ENCODE measurements around the gene LPIN3. TPM values are rescaled to one million over a fixed set of nuclear protein-coding genes. Genes with fewer than 3 reads are reported as not detected.

LPIN3 gene
- total and polyA plus RNA-seq, 2 of the 4 experiments (the other 2 are of a cell fraction) = 2.3 to 8.3 TPM

DNA sequence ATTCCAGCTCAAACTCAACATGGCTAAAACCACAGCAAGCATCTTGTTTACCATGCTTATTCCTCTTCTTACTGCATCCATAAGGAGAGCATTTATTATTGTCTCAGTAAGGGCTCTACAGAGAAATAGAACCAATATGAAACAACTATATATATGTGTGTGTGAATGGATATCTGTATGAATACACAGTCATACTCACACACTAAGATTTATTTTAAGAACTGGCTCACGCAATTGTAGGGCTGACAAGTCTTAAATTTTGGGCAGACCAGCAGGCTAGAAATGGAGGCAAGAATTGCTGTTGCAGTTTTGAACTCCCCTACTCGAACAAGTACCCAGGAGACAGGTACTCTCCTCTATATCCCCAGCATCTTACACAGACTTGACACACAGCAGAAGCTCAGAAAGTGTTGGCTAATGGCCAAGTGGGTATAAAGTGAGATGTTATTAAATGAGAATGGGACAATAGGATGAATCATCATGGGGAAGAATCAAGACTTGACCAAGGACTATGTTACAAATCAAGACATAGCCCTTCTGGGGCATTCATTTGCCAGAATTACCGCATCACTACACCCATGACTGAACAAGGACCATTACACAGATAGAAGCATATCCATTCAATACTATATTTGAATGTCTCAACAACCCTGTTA is 36.1 kb upstream of the LPIN3 start:
- H3K79me1 ChIP-seq (ENCODE audit: low read depth in 1 of 2, low read length in 2 of 2) = peaks cover 63 to 87% of the 10 kb centered on the region in 2 experiments
- no peak overlapping the region for H4K5ac ChIP-seq (ENCODE audit: low read depth, low read length)
- H3K4ac ChIP-seq (ENCODE audit: low read depth, low read length) = no peak overlapping the region
- no peak overlapping the region for H2AK9ac ChIP-seq (replicated peaks; ENCODE audit: low read depth, low read length, poor library complexity)
- in situ Hi-C loops (cut with MboI; ENCODE audit: low sequenced_read_pairs) (no loop called here), dilution Hi-C loops (cut with HindIII; ENCODE audit: low sequenced_read_pairs, unreplicated experiment) (no loop called here), intact Hi-C loops (cut with micrococcal nuclease) (no loop called here)
- H3K9me1 ChIP-seq (ENCODE audit: insufficient read depth, low read length) = peaks cover 33% of the 10 kb centered on the region
- H4K8ac ChIP-seq (ENCODE audit: low read depth in 2 of 2, low read length in 2 of 2) = no peak overlapping the region
- H3K9ac ChIP-seq (ENCODE audit: low read depth, low read length) = no peak overlapping the region
- no peaks in the 10 kb centered on the region for H3K27me3 ChIP-seq (ENCODE audit: control insufficient read depth, insufficient read depth, low read length)
- H2BK15ac ChIP-seq (ENCODE audit: low read depth, low read length) = no peak overlapping the region
- no peak overlapping the region; the same call in 1 of the 2 replicates for H3K4me2 ChIP-seq (ENCODE audit: low read depth, low read length)
- no peak overlapping the region for H2BK120ac ChIP-seq (ENCODE audit: low read depth, low read length)
- BruUV-seq (replicated peaks) = no TSS peak
- ATAC-seq (ENCODE audit: low read depth) (no peak), DNase-seq (no peak)
- ChIA-PET CTCF (no interaction called here), POLR2A (ENCODE audit: unreplicated experiment) (no interaction called here)
- no peak overlapping the region for H2AK5ac ChIP-seq (ENCODE audit: low read depth, low read length)
- H3K27ac ChIP-seq (ENCODE audit: insufficient read depth, low read length) = no peak overlapping the region
- H3K14ac ChIP-seq (replicated peaks; ENCODE audit: low read depth, low read length) = no peak overlapping the region
- H4K20me1 ChIP-seq (ENCODE audit: insufficient read depth, low read length) = peaks cover 58% of the 10 kb centered on the region
- WGBS, 2 experiments (ENCODE audit: extremely low coverage in 2 of 2, insufficient read length in 1 of 2) = no CpG with 5 or more reads among the region's 3 CpGs
- TF ChIP-seq FOS (IDR thresholded peaks at IDR 0.05; ENCODE audit: low read depth, low read length) = no peak
- TF ChIP-seq MAFK (IDR thresholded peaks at IDR 0.05; ENCODE audit: low read depth, low read length) = no peak
- TF ChIP-seq BHLHE40 (IDR thresholded peaks at IDR 0.05; ENCODE audit: low read depth, low read length) = no peak
- TF ChIP-seq MAZ (IDR thresholded peaks at IDR 0.05; ENCODE audit: borderline replicate concordance, low read depth, low read length) = no peak
- TF ChIP-seq RFX5 (IDR thresholded peaks at IDR 0.05; ENCODE audit: low read depth, low read length) = no peak
- no peak for TF ChIP-seq RAD21 (IDR thresholded peaks at IDR 0.05; ENCODE audit: low read length)
- TF ChIP-seq SMC3 (IDR thresholded peaks at IDR 0.05; ENCODE audit: low read depth, low read length) = no peak
- TF ChIP-seq NFE2L2 (IDR thresholded peaks at IDR 0.05; ENCODE audit: low read depth, low read length) = no peak
- no peak for TF ChIP-seq POLR2A (IDR thresholded peaks at IDR 0.05; ENCODE audit: low read depth, low read length)
- TF ChIP-seq, protein P1, sequence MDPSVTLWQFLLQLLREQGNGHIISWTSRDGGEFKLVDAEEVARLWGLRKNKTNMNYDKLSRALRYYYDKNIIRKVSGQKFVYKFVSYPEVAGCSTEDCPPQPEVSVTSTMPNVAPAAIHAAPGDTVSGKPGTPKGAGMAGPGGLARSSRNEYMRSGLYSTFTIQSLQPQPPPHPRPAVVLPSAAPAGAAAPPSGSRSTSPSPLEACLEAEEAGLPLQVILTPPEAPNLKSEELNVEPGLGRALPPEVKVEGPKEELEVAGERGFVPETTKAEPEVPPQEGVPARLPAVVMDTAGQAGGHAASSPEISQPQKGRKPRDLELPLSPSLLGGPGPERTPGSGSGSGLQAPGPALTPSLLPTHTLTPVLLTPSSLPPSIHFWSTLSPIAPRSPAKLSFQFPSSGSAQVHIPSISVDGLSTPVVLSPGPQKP (IDR thresholded peaks at IDR 0.05; ENCODE audit: borderline replicate concordance, low read depth, low read length) = no peak
- TF ChIP-seq, protein P2, sequence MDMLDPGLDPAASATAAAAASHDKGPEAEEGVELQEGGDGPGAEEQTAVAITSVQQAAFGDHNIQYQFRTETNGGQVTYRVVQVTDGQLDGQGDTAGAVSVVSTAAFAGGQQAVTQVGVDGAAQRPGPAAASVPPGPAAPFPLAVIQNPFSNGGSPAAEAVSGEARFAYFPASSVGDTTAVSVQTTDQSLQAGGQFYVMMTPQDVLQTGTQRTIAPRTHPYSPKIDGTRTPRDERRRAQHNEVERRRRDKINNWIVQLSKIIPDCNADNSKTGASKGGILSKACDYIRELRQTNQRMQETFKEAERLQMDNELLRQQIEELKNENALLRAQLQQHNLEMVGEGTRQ (IDR thresholded peaks at IDR 0.05; ENCODE audit: low read depth, low read length) = no peak
- no peak for TF ChIP-seq CHD1 (IDR thresholded peaks at IDR 0.05; ENCODE audit: low read depth, low read length)
- TF ChIP-seq, protein P3, sequence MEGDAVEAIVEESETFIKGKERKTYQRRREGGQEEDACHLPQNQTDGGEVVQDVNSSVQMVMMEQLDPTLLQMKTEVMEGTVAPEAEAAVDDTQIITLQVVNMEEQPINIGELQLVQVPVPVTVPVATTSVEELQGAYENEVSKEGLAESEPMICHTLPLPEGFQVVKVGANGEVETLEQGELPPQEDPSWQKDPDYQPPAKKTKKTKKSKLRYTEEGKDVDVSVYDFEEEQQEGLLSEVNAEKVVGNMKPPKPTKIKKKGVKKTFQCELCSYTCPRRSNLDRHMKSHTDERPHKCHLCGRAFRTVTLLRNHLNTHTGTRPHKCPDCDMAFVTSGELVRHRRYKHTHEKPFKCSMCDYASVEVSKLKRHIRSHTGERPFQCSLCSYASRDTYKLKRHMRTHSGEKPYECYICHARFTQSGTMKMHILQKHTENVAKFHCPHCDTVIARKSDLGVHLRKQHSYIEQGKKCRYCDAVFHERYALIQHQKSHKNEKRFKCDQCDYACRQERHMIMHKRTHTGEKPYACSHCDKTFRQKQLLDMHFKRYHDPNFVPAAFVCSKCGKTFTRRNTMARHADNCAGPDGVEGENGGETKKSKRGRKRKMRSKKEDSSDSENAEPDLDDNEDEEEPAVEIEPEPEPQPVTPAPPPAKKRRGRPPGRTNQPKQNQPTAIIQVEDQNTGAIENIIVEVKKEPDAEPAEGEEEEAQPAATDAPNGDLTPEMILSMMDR (conservative IDR thresholded peaks at IDR 0.05; ENCODE audit: low read depth, low read length) = no peak
- no peak for TF ChIP-seq MXI1 (IDR thresholded peaks at IDR 0.05; ENCODE audit: borderline replicate concordance, low read depth, low read length)
- TF ChIP-seq CEBPB (IDR thresholded peaks at IDR 0.05; ENCODE audit: low read depth, low read length) = no peak
- TF ChIP-seq RCOR1 (IDR thresholded peaks at IDR 0.05; ENCODE audit: insufficient replicate concordance, low read length) = no peak
- no peak overlapping the region for H2BK20ac ChIP-seq (ENCODE audit: low read depth, low read length)
- no peak overlapping the region for H3K56ac ChIP-seq (ENCODE audit: extremely low read depth, insufficient read depth, low read length)
- H4K91ac ChIP-seq (ENCODE audit: insufficient read depth, low read depth, low read length) = no peak overlapping the region
- H3K18ac ChIP-seq (ENCODE audit: low read depth, low read length) = no peak overlapping the region
- no peak overlapping the region for H3K4me3 ChIP-seq (ENCODE audit: insufficient read depth, low read depth, low read length)
- H2BK5ac ChIP-seq (ENCODE audit: low read depth, low read length, poor library complexity, severe bottlenecking) = no peak overlapping the region
- no peaks in the 10 kb centered on the region for H3K36me3 ChIP-seq (ENCODE audit: control insufficient read depth, insufficient read depth, low read length)
- no peak overlapping the region for H2AFZ ChIP-seq (replicated peaks; ENCODE audit: low read length, poor library complexity)
- no peaks in the 10 kb centered on the region for H3K9me3 ChIP-seq (ENCODE audit: control insufficient read depth, insufficient read depth, low read length)
- no peak overlapping the region for H3K23ac ChIP-seq (ENCODE audit: low read depth, low read length)
- peaks cover 13% of the 10 kb centered on the region for H3K4me1 ChIP-seq (ENCODE audit: control insufficient read depth, insufficient read depth, low read length)

All from IMR-90 (cell line).